HepG2 (cell line): Measurements from ENCODE around the gene BMERB1.

Experiments used
- ARHGAP35 ChIP-seq: sonication (generic); formaldehyde crosslinking; IDR thresholded peaks from 2 replicates; pipeline ENCODE4 v1.9.0; 2022; ENCODE audit warnings: mild to moderate bottlenecking, inconsistent platforms, moderate library complexity, missing genetic modification reagents, borderline replicate concordance
- HBP1 ChIP-seq: IDR thresholded peaks from 2 replicates; pipeline ENCODE4 v1.6.1; 2016; ENCODE audit warnings: low read depth, control low read depth
- NR2C2 ChIP-seq: sonication (generic); formaldehyde crosslinking; IDR thresholded peaks from 2 replicates; pipeline ENCODE4 v1.4.0; 2020; ENCODE audit warnings: missing genetic modification reagents, mild to moderate bottlenecking, moderate library complexity, borderline replicate concordance
- SIN3A ChIP-seq: IDR thresholded peaks from 2 replicates; pipeline ENCODE4 v1.6.1; 2011; ENCODE audit warnings: low read depth, mild to moderate bottlenecking, control low read depth, low read length, borderline replicate concordance
- ZNF367 ChIP-seq: sonication (generic); formaldehyde crosslinking; IDR thresholded peaks from 2 replicates; pipeline ENCODE4 v1.4.0; 2020; ENCODE audit warnings: missing genetic modification reagents, borderline replicate concordance
- ZNF646 ChIP-seq: sonication (generic); formaldehyde crosslinking; IDR thresholded peaks from 2 replicates; pipeline ENCODE4 v1.9.0; 2021; ENCODE audit warnings: mild to moderate bottlenecking, missing genetic modification reagents

GRCh38 chr16:15536843-15537242 lies 102.5 kb downstream of the BMERB1 start:
- TF ChIP-seq NR2C2 (CRISPR knock-in tag) (no peak), SIN3A (no peak), ARHGAP35 (CRISPR knock-in tag) (no peak), HBP1 (CRISPR knock-in tag) (no peak), ZNF646 (CRISPR knock-in tag) (no peak), ZNF367 (CRISPR knock-in tag) (no peak)
